Left ventricle myocardium inferior (tissue), 1 donor: ENCODE data around the gene PNPO. TPM values are rescaled to one million over a fixed set of nuclear protein-coding genes. Genes with fewer than 3 reads are reported as not detected.

Experiments
- DNase-seq: peaks from one replicate; pipeline ENCODE4 v3.0.0-alpha.2; 2020
- H3K27ac ChIP-seq: fragments of 200-600 bp; replicated peaks from 2 replicates; pipeline ENCODE4 v1.8.0; 2021
- H3K27me3 ChIP-seq: fragments of 200-600 bp; 2 replicates; pipeline ENCODE4 v1.8.0; 2021; ENCODE audit warnings: low read depth
- H3K36me3 ChIP-seq: fragments of 200-600 bp; 2 replicates; pipeline ENCODE4 v1.8.0; 2021
- H3K4me1 ChIP-seq: fragments of 200-600 bp; 2 replicates; pipeline ENCODE4 v1.8.0; 2021
- H3K4me3 ChIP-seq: fragments of 200-600 bp; 2 replicates; pipeline ENCODE4 v1.8.0; 2021; ENCODE audit warnings: mild to moderate bottlenecking, moderate library complexity
- H3K9me3 ChIP-seq: fragments of 200-600 bp; replicated peaks from 2 replicates; pipeline ENCODE4 v1.8.0; 2021
- intact Hi-C: fragments of 100-400 bp; cut with micrococcal nuclease; formaldehyde crosslinking; loops from one replicate; pipeline ENCODE4 v1.11.0; 2022
- total RNA-seq: library from RNA; stranded (reverse); fragmentation: NEBNext Ultra II Directional; extraction: Animal tissue kit (Norgen Biotek cat#: 25700); gene quantifications from one replicate; pipeline ENCODE4 v1.2.1, GENCODE V29; 2021
- TF ChIP-seq, protein P1 (sequence below): fragments of 200-600 bp; IDR thresholded peaks from 2 replicates; pipeline ENCODE4 v1.8.0; 2021; ENCODE audit warnings: antibody characterized with exemption, mild to moderate bottlenecking, borderline replicate concordance
- donor health status: DM: no; HTN: yes; CAD: no; lungs with severe emphysema.

Gene PNPO
- total RNA-seq, 1 donor from 2014 or later: 25.3 TPM

DNA sequence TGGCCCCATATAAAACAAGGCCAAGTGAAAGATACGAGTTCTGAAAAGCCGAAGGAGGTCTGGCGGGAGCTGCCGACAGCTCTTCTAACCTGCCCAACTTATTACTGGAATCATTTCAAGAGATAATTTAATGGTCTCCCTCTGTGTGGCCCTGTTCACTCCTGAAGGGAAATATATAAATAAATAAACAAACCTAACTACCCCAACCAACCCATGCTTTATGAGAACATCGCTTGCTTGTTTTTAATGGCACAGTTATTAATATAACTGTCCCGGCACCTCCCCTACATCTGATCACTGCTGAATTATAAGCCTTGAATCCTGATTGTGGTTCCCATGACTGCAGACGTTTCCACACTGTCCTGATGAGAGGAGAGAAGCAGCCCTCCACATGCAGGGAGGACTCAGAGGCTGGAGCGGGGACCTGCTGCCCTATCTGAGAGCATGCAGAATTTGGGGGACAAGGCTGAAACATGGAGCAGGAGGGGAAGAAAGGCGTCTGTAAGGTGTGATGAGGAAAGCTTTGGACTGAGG, 51.7 kb downstream of the PNPO start:
- H3K36me3 ChIP-seq: no peaks in the 10 kb centered on the region
- peaks cover 17% of the 10 kb centered on the region for H3K4me1 ChIP-seq
- H3K27ac ChIP-seq: no peak overlapping the region
- TF ChIP-seq, protein P1, sequence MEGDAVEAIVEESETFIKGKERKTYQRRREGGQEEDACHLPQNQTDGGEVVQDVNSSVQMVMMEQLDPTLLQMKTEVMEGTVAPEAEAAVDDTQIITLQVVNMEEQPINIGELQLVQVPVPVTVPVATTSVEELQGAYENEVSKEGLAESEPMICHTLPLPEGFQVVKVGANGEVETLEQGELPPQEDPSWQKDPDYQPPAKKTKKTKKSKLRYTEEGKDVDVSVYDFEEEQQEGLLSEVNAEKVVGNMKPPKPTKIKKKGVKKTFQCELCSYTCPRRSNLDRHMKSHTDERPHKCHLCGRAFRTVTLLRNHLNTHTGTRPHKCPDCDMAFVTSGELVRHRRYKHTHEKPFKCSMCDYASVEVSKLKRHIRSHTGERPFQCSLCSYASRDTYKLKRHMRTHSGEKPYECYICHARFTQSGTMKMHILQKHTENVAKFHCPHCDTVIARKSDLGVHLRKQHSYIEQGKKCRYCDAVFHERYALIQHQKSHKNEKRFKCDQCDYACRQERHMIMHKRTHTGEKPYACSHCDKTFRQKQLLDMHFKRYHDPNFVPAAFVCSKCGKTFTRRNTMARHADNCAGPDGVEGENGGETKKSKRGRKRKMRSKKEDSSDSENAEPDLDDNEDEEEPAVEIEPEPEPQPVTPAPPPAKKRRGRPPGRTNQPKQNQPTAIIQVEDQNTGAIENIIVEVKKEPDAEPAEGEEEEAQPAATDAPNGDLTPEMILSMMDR: no peak
- no peak for DNase-seq
- peaks cover 3% of the 10 kb centered on the region for H3K27me3 ChIP-seq
- no peak overlapping the region for H3K4me3 ChIP-seq
- intact Hi-C loops: no loop called here
- no peaks in the 10 kb centered on the region for H3K9me3 ChIP-seq

DNA sequence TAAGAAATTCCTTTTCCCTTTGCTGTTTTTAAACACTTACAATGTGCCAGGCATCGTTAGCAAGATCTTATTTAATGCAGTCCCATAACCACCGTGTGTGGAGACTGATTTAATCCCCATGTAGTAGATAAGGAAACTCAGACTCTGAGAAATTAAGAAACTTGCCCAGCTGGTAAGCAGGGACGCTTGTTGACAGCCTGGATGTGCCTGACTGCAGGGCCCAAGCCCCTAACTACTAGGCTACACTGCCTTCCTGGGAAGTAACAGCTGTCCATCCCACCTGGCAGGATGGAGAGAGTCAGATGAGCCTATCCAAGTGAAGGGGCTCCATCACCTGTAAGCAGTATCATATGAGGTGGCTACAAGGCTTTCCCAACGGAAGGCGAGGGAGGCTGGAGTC, 52.6 kb downstream of the PNPO start:
- H3K36me3 ChIP-seq: no peaks in the 10 kb centered on the region
- intact Hi-C loops: no loop called here
- H3K4me1 ChIP-seq: peaks cover 17% of the 10 kb centered on the region
- no peaks in the 10 kb centered on the region for H3K9me3 ChIP-seq
- TF ChIP-seq, protein P1: no peak
- no peak overlapping the region for H3K27ac ChIP-seq
- no peak overlapping the region for H3K4me3 ChIP-seq
- H3K27me3 ChIP-seq: peaks cover 3% of the 10 kb centered on the region
- no peak for DNase-seq

DNA sequence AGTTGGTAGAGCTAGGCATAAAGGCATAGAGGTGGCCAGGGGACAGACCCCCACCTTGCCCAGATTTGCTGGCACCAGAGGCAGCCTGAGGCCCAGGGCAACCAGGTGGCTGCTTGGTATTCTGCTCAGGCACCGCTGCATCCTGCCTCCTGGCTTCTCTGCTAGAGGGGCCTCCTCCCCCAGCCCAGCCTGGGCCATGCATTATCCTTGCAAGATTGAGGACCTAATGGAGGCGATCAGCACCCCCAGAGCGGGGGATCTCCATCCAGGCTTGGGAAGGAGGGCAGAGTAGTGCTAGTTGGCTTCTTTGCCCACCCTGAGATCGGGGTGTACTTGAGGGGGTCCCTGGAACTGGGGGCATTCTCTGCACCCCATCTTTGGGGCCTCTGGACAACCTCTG, 53.4 kb downstream of the PNPO start:
- H3K27me3 ChIP-seq: peaks cover 3% of the 10 kb centered on the region
- no peak overlapping the region for H3K4me3 ChIP-seq
- TF ChIP-seq, protein P1: no peak
- intact Hi-C loops: no loop called here
- no peaks in the 10 kb centered on the region for H3K36me3 ChIP-seq
- DNase-seq: no peak
- peaks cover 17% of the 10 kb centered on the region for H3K4me1 ChIP-seq
- H3K9me3 ChIP-seq: no peaks in the 10 kb centered on the region
- H3K27ac ChIP-seq: no peak overlapping the region

DNA sequence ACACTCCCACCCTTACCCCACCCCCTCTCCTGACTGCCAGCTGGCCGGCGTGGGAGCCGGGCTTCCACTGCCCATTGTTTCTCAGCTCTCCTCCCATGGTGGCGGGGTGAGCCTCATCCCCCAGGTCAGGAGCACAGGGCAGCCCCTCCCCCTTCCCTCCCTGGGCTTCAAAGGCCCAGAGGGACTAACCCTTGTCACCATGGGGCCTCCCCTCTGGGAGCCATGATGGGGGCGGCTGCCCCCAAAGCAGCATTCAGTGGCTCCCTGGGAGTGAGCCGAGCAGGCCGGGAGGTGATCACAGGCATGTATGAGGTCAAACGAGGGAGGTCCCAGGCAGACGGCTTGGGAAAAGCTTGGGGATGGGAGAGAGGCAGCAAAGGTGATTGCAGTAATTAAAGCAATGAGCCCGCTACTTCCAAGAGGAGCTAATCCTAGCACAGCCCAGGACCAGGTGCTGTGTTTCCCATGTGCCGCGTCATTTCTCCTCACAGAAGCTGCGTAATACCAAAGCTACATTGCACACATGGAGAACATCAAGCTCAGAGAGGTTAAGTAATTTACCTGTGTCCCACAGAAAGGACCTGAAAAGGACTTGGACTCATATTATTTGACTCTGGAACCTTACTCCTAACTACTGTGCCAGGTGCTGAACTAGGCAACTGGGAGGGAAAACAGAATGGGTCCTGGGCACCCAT, 54.0 kb downstream of the PNPO start:
- no peaks in the 10 kb centered on the region for H3K36me3 ChIP-seq
- no peak for DNase-seq
- peaks cover 3% of the 10 kb centered on the region for H3K27me3 ChIP-seq
- no peak overlapping the region for H3K4me3 ChIP-seq
- TF ChIP-seq, protein P1: no peak
- H3K9me3 ChIP-seq: no peaks in the 10 kb centered on the region
- no peak overlapping the region for H3K27ac ChIP-seq
- intact Hi-C loops: no loop called here
- peaks cover 17% of the 10 kb centered on the region for H3K4me1 ChIP-seq

DNA sequence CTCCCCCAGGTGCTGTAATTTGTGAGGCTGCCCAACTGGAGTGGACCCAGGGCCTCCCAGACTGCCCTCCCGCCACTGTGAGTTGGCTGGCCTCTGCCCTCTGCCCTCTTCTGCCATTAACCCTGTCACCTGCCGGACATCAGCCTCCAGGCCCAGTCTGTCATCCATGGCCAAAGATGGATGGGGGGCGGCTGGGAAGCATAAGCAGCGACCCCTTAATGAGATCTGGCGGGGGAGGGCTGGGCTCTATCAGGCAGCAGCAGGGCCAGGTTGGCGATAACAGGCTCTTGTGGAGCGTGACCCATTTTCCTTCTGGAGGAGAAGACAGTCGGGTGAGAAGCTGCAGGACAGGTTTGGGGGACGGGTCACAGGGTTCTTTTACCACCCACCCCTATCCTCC, 54.8 kb downstream of the PNPO start:
- DNase-seq: no peak
- H3K4me3 ChIP-seq: no peak overlapping the region
- H3K27me3 ChIP-seq: peaks cover 3% of the 10 kb centered on the region
- no peaks in the 10 kb centered on the region for H3K36me3 ChIP-seq
- TF ChIP-seq, protein P1: no peak
- intact Hi-C loops: no loop called here
- H3K9me3 ChIP-seq: no peaks in the 10 kb centered on the region
- H3K27ac ChIP-seq: no peak overlapping the region
- peaks cover 17% of the 10 kb centered on the region for H3K4me1 ChIP-seq
